NCI-H128 (cell line): ENCODE results near the gene PQBP1.
A peak's percentile ranks its signal among the peaks of the same experiment; 100 is the strongest.

Experiments used
- DNase-seq: peaks from one replicate; lab custom pipeline; 2025; ENCODE audit not compliant: unreplicated experiment; lab: John Stamatoyannopoulos, UW

PQBP1 gene

GRCh38 chrX:48920718-48921104 is 23.0 kb downstream of the PQBP1 start:
- DNase-seq: no peak

- no peak for DNase-seq
Observed at GRCh38 chrX:48923771-48924170, 26.0 kb downstream of the PQBP1 start.

- no peak for DNase-seq
Observed at GRCh38 chrX:48924270-48924669, 26.5 kb downstream of the PQBP1 start.

- no peak for DNase-seq
Observed at GRCh38 chrX:48927123-48927522, 29.4 kb downstream of the PQBP1 start.

DNA sequence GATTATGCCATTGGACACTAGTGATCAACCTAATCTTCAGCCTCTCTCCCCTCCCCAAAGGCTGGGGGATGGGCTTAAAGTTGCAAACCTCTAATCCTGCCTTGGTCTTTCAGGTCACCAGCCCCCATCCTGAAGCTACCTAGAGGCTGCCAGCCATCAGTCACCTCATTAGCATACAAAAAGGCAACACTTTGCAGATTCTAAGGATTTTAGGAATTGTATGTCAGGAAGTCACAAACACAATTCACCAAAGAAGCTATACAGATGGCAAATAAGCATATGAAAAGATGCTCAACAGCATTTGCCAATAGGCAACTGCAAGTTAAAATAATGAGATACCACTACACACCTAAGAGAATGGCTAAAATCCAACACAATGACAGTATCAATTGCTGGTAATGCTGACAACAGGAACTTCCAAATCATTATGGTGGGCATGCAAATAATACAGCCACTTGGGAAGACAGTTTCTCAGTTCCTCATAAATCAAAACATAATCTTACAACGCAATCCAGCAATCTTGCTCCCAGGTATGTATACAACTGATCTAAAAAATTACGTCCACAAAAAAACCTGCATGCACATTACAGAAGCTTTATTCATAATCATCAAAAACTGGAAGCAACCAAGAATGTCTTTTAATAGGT is 30.1 kb downstream of the PQBP1 start:
- DNase-seq: no peak

DNA sequence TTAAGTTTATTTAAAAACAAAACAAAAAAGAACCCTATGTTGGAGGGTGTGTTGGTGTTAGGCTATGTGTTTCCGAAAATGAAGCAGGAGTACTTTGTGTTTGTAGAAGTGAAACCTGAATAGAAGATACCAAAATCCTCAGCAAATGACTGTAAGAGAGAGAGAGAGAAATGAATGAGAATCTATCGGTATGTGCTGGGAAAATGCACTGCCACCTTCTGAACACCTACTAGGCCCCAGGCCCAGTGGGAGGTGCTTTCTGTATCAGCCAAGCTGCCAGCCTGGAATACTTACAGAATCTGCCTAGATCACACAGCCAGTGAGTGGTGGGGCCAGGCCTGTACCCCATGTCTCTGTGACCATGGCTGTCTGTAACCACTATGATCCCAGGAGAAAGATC is 36.0 kb downstream of the PQBP1 start:
- DNase-seq: no peak

DNA sequence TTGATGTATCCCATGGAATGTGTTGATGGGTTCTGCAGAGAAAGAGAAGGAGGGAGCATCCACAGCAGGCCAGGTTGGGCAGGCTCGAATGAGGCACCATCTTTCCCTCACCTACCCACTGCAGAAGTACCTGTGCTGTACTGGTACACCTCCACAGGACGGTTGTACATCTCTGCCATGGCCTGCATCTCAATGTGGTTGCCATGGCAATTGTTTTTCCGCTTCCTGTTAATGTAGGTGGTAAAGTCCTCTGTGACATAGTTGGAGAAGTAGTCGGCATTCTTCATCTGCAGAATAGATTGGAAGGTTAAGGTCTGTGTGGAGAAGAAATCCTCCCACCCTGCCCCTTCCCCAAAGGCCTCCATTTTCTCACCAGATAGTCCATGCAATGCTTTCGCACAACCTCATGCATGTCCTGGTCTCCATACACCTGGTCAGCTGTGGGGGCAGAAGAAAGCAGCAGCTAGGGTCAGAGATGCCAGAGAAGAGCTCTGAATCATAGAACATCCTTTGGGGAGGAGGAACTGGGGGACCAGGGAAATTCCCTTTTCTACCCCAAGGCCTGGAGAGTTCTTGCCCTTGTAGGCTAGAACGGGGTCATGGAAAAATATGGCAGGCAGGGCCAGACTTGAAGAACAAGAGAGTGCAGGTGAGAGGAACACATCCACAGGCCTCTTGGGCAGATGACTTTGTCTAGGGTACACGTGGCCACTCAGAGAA is 37.0 kb downstream of the PQBP1 start:
- no peak for DNase-seq

GRCh38 chrX:48935301-48935670 is 37.6 kb downstream of the PQBP1 start:
- no peak for DNase-seq

GRCh38 chrX:48936429-48937053 is 38.8 kb downstream of the PQBP1 start:
- no peak for DNase-seq

DNA sequence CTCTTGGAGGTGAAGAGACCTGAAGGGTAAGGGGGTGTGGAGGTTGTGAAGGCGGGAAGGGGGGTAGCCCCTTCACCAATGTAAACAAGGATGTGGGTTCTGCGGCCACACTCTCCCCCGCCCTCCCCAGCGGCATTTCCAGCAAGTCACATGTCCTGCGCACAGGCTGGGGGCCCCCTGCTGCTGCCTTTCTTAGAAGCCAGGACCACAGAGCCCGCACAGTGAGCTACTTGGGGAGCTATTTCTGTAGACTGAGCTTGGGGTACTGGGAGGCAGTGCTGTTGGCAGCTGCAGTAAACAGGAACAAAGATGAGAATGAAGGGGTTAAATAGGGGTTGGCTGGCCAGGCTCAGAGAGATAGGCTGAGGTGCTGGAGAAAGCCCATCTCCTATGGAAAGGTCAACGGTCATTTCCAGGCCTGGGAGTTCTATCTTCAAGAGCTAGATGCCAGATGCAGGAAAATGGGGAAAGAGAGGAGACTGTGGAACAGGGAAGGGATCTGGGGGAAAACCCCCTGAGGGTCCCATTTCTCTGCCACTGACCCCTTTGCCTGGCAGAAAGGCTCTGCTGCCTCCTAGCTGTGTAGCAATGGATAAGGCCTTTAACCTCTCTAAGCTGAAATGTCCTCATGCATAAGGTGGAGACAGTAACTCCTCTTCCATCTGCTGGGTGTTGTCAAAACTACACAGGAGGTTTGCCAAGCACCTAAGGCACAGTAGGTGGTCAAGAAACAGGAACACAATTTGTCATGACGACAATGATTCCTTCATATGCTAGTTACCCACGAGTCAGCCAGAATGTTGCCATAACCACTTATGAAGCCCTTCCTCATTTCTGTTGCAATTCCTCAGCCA is 39.6 kb downstream of the PQBP1 start:
- DNase-seq: no peak

DNA sequence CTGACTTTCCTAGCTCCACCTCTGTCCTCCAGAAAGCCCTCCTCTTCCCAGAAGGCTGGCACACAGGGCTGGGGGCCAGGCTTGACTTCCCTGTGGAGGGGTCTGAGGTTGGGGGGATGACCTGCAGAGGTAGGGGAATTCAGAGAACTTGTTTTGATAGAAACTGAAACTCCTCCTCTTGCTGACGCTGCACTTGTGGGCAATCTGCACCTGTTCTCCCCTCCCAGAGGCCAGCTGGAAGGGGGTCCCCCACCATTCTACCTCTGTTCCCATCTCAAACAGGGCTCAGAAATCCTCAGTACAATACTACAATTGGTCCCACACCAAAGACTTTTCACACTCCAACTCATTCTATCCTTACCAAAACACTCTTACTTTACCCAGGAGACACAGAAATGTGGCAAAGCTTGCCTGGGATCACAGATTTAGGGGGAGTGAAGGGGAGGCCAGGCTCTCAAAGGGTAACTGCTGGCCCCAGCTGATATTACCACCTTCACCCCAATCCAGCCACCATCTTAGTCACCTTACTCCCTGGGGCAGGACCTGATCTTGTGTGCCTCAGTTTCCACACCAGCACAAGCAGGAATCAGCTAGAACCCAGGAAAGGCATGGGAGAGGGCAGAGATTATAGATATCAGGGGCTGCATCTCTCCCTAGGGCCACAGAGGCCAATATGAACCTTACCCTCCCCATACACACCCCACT is 41.1 kb downstream of the PQBP1 start:
- DNase-seq: no peak

DNA sequence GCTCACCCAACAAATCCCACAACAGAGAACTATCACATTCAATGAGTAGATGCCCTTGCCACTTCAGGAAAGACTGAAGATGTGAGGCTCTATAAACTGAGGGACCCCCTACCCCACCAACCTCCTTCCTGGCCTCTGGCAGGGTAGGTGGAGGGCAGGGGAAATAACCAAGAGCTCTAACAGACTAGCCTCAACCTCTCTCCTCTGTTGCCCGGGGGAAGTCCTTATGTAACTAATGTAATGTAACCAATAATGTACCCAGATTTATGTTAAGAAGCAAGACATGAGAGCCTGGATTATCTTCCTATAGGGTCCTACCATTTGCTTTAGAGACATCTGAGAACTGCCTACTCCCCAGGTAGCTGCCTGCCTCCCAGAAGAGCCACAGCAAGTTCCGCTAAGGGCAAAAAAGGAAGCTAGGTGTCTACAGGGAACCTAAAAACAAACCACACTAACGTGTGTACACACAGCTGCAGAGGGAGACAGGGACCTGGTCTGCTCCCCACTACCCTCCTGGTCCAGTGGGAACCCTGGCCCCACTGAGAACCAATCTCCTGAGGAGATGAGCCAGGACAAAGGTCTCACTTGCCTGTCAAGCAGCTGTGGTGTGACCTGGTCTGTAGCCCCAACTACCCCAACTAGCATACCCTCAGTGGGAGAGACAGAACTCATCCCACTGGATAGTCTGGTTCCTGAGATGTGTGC is 41.9 kb downstream of the PQBP1 start:
- no peak for DNase-seq

DNA sequence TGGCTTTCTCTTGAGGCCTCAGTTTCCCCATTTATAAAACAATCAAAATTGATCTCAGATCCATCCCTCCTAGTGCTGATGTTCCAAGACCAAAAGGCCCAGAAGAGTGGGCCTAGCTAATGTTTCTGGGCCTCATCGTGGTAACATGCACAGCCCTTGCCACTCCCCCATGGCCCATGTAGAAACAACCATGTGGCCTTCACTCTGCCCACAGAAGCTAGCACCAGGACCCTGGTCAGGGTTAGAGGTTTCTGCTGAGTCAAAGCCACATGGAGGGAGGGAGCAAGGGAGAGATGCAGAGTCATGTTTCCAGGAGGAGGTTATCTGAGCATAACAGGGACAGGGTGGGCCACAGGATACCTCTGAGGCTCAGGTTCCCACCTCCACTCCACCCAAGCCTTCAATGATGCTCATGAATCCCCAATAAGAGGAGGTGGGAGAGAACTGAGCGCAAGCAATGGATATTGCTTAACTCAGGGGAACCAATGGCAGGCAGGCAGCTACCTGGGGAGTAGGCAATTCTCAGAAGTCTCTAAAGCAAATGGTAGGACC is 42.8 kb downstream of the PQBP1 start:
- no peak for DNase-seq

- no peak for DNase-seq
Observed at GRCh38 chrX:48942895-48943294, 45.2 kb downstream of the PQBP1 start.

DNA sequence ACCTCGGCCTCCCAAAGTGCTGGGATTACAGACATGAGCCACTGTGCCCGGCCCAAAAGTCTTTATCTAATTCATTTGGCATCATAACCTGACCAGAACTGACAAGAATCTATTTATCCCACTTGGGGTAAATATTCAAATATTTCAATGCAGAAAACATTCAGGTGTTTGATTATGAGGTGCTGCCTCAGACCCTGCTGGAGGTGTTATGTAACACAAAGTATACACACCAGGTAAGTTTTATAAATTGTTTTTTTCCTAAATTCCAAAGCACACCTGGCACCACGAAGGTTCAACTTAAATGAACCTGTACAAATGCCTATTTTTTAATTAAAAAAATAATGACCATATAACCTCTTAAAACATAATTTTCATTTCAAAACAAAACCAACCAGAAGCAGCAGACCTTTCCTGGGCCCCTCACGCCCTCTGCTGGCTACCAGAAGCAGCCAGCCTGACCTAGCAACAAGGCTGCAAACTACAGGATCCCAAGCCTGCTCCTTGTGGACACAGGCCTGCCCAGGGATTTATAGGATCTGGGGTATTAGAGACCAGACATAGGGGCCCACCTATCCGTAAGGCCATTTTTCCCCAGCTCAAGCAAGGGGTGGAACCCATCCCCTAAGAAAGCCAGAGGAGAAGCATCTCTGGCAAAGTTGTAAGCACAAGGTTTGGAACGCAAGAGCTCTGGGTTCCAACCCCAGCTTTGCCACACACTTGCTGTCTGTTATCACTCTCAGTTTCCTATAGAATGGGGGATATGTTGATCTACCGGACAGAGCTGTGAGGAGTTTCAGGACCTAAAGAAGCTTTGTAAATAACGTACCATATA is 48.0 kb downstream of the PQBP1 start:
- DNase-seq: peak; percentile 2

- no peak for DNase-seq
Observed at GRCh38 chrX:48948589-48948988, 50.9 kb downstream of the PQBP1 start.
